Mesenchymal stem cell (in vitro differentiated cells and primary cell): ENCODE data around the gene SELENOF.

Source experiments
- DNase-seq: peaks from one replicate; pipeline ENCODE4 v3.0.0-alpha.2; 2013
- H2AFZ ChIP-seq: one replicate; pipeline ENCODE4 v1.6.1; 2013; ENCODE audit warnings: low read depth, mild to moderate bottlenecking, control low read depth, inconsistent platforms, low read length, moderate library complexity
- H2AK5ac ChIP-seq: 2 replicates; pipeline ENCODE4 v1.6.1; 2013; ENCODE audit warnings: low read length, moderate library complexity, mild to moderate bottlenecking, inconsistent platforms; ENCODE audit not compliant: severe bottlenecking
- H2BK120ac ChIP-seq: one replicate; pipeline ENCODE4 v1.6.1; 2013; ENCODE audit warnings: low read depth, mild to moderate bottlenecking, inconsistent platforms, low read length, moderate library complexity
- H2BK12ac ChIP-seq, 2 experiments: one replicate each; pipeline ENCODE4 v1.6.1; 2013; ENCODE audit warnings: inconsistent platforms in 2 of 2, low read length in 2 of 2, mild to moderate bottlenecking in 2 of 2, moderate library complexity in 2 of 2, control low read depth in 1 of 2
- H2BK15ac ChIP-seq: one replicate; pipeline ENCODE4 v1.6.1; 2013; ENCODE audit warnings: mild to moderate bottlenecking, low read depth, inconsistent platforms; ENCODE audit not compliant: poor library complexity, severe bottlenecking
- H2BK5ac ChIP-seq: 2 replicates; pipeline ENCODE4 v1.6.1; 2013; ENCODE audit warnings: low read depth, mild to moderate bottlenecking, low read length, control low read depth, inconsistent platforms; ENCODE audit not compliant: poor library complexity, severe bottlenecking
- H3K14ac ChIP-seq, 2 experiments: one replicate each; pipeline ENCODE4 v1.6.1; 2013; ENCODE audit warnings: inconsistent platforms in 2 of 2, low read length in 2 of 2, control low read depth in 1 of 2, mild to moderate bottlenecking in 1 of 2, moderate library complexity in 1 of 2
- H3K18ac ChIP-seq, 2 experiments: one replicate each; pipeline ENCODE4 v1.6.1; 2013; ENCODE audit warnings: inconsistent platforms in 2 of 2, low read length in 2 of 2, control low read depth in 1 of 2, low read depth in 1 of 2, mild to moderate bottlenecking in 1 of 2
- H3K23ac ChIP-seq, 2 experiments: one replicate each; pipeline ENCODE4 v1.6.1; 2013; ENCODE audit warnings: inconsistent platforms in 2 of 2, low read length in 2 of 2, mild to moderate bottlenecking in 2 of 2, moderate library complexity in 2 of 2, control low read depth in 1 of 2
- H3K27ac ChIP-seq: 2 replicates; pipeline ENCODE4 v1.5.1; 2013; ENCODE audit warnings: mild to moderate bottlenecking, moderate library complexity, low read length, control low read depth, inconsistent platforms; ENCODE audit not compliant: poor library complexity, severe bottlenecking
- H3K27me3 ChIP-seq, 2 experiments: 2 replicates each; pipeline versions ENCODE4 v1.6.1 to v1.7.0; 2013; ENCODE audit warnings: low read length in 2 of 2, mild to moderate bottlenecking in 2 of 2, moderate library complexity in 2 of 2, control low read depth in 1 of 2, inconsistent platforms in 1 of 2; ENCODE audit not compliant: control insufficient read depth in 1 of 2, insufficient read depth in 1 of 2
- H3K36me3 ChIP-seq, 2 experiments: 2 replicates each; pipeline versions ENCODE4 v1.6.1 to v1.7.0; 2013; ENCODE audit warnings: low read length in 2 of 2, control low read depth in 1 of 2, inconsistent platforms in 1 of 2, low read depth in 1 of 2, mild to moderate bottlenecking in 1 of 2; ENCODE audit not compliant: insufficient read depth in 2 of 2, control insufficient read depth in 1 of 2
- H3K4ac ChIP-seq, 2 experiments: one replicate each; pipeline ENCODE4 v1.6.1; 2013; ENCODE audit warnings: inconsistent platforms in 2 of 2, low read length in 2 of 2, mild to moderate bottlenecking in 2 of 2, moderate library complexity in 2 of 2, control low read depth in 1 of 2, low read depth in 1 of 2
- H3K4me1 ChIP-seq: 2 replicates; pipeline ENCODE4 v1.6.1; 2013; ENCODE audit warnings: low read depth, low read length, control low read depth; ENCODE audit not compliant: control insufficient read depth, insufficient read depth
- H3K4me2 ChIP-seq: 2 replicates; pipeline ENCODE4 v1.6.1; 2013; ENCODE audit warnings: low read length, mild to moderate bottlenecking, inconsistent platforms; ENCODE audit not compliant: poor library complexity, severe bottlenecking
- H3K4me3 ChIP-seq, 2 experiments: 2 replicates each; pipeline versions ENCODE4 v1.5.1 to v1.7.0; 2013; ENCODE audit warnings: low read length in 2 of 2, mild to moderate bottlenecking in 2 of 2, control low read depth in 1 of 2, low read depth in 1 of 2; ENCODE audit not compliant: insufficient read depth in 1 of 2
- H3K79me1 ChIP-seq: replicated peaks from 2 replicates; pipeline ENCODE4 v1.6.1; 2013; ENCODE audit warnings: mild to moderate bottlenecking, control low read depth, low read length, inconsistent platforms; ENCODE audit not compliant: poor library complexity, severe bottlenecking
- H3K9ac ChIP-seq: 2 replicates; pipeline ENCODE4 v1.7.0; 2013; ENCODE audit warnings: mild to moderate bottlenecking, low read length, moderate library complexity
- H3K9me3 ChIP-seq: 2 replicates; pipeline ENCODE4 v1.7.0; 2013; ENCODE audit warnings: mild to moderate bottlenecking, low read length; ENCODE audit not compliant: control insufficient read depth
- H4K8ac ChIP-seq: one replicate; pipeline ENCODE4 v1.6.1; 2013; ENCODE audit warnings: inconsistent platforms, mild to moderate bottlenecking, low read length, moderate library complexity
- H4K91ac ChIP-seq: one replicate; pipeline ENCODE4 v1.6.1; 2013; ENCODE audit warnings: mild to moderate bottlenecking, low read length, inconsistent platforms
- WGBS: methylation state at CpG from one replicate; pipeline ENCODE4 v1.1.7; 2013; ENCODE audit warnings: mixed read lengths; 5-methylcytosine and 5-hydroxymethylcytosine counted together

Gene SELENOF

GRCh38 chr1:86948212-86948611 lies 34.3 kb upstream of the SELENOF start:
- Histone ChIP-seq H3K18ac (no peak overlapping the region), H3K4ac (no peak overlapping the region), H4K91ac (no peak overlapping the region), H3K4me2 (no peak overlapping the region), H3K79me1 (peaks cover 27% of the 10 kb centered on the region), H3K9ac (no peak overlapping the region), H2BK5ac (no peak overlapping the region), H3K4me1 (no peaks in the 10 kb centered on the region), H3K27me3 (no peaks in the 10 kb centered on the region), H3K4me3 (no peak overlapping the region), H3K14ac (no peak overlapping the region), H2BK15ac (no peak overlapping the region), H3K9me3 (no peaks in the 10 kb centered on the region), H2AK5ac (no peak overlapping the region), H2AFZ (no peak overlapping the region), H2BK120ac (no peak overlapping the region), H3K27ac (no peak overlapping the region), H2BK12ac (no peak overlapping the region), H4K8ac (no peak overlapping the region), H3K23ac (no peak overlapping the region), H3K36me3 (no peaks in the 10 kb centered on the region)
- WGBS, result 97% methylated on average over 5 of the region's 5 CpGs
- DNase-seq, result no peak

GRCh38 chr1:86942743-86943142 lies 28.8 kb upstream of the SELENOF start:
- no peak overlapping the region for H3K4ac ChIP-seq
- no peak for DNase-seq
- no peak overlapping the region for H3K4me3 ChIP-seq
- H3K27me3 ChIP-seq, result no peaks in the 10 kb centered on the region
- no peaks in the 10 kb centered on the region for H3K9me3 ChIP-seq
- H2AK5ac ChIP-seq, result no peak overlapping the region
- H2BK120ac ChIP-seq, result no peak overlapping the region
- no peak overlapping the region for H4K8ac ChIP-seq
- no peak overlapping the region for H2BK15ac ChIP-seq
- H3K79me1 ChIP-seq, result peaks cover 16% of the 10 kb centered on the region
- no peak overlapping the region for H3K9ac ChIP-seq
- no peak overlapping the region for H3K23ac ChIP-seq
- no peaks in the 10 kb centered on the region for H3K4me1 ChIP-seq
- H2BK12ac ChIP-seq, result no peak overlapping the region
- no peak overlapping the region for H3K14ac ChIP-seq
- H3K27ac ChIP-seq, result no peak overlapping the region
- no peak overlapping the region for H4K91ac ChIP-seq
- no peak overlapping the region for H2BK5ac ChIP-seq
- no peaks in the 10 kb centered on the region for H3K36me3 ChIP-seq
- no peak overlapping the region for H3K18ac ChIP-seq
- H2AFZ ChIP-seq, result no peak overlapping the region
- H3K4me2 ChIP-seq, result no peak overlapping the region

GRCh38 chr1:86942042-86942441 lies 28.1 kb upstream of the SELENOF start:
- 100% methylated on average over 1 of the region's 1 CpG for WGBS
- Histone ChIP-seq H2BK120ac (no peak overlapping the region), H3K9ac (no peak overlapping the region), H3K4ac (no peak overlapping the region), H3K27ac (no peak overlapping the region), H4K8ac (no peak overlapping the region), H2BK15ac (no peak overlapping the region), H2BK12ac (no peak overlapping the region), H4K91ac (no peak overlapping the region), H3K23ac (no peak overlapping the region), H3K18ac (no peak overlapping the region), H3K4me1 (no peaks in the 10 kb centered on the region), H3K4me3 (no peak overlapping the region), H3K27me3 (no peaks in the 10 kb centered on the region), H3K4me2 (no peak overlapping the region), H3K79me1 (peaks cover 16% of the 10 kb centered on the region), H3K9me3 (no peaks in the 10 kb centered on the region), H3K14ac (no peak overlapping the region), H2AK5ac (no peak overlapping the region), H3K36me3 (no peaks in the 10 kb centered on the region), H2BK5ac (no peak overlapping the region), H2AFZ (no peak overlapping the region)
- no peak for DNase-seq

- no peak overlapping the region for H2AK5ac ChIP-seq
- H3K4ac ChIP-seq, result no peak overlapping the region
- no peaks in the 10 kb centered on the region for H3K4me1 ChIP-seq
- no peaks in the 10 kb centered on the region for H3K36me3 ChIP-seq
- no peak overlapping the region for H2BK12ac ChIP-seq
- H2BK5ac ChIP-seq, result no peak overlapping the region
- H3K27me3 ChIP-seq, result no peaks in the 10 kb centered on the region
- no peak for DNase-seq
- H3K9ac ChIP-seq, result no peak overlapping the region
- no peak overlapping the region for H2BK15ac ChIP-seq
- WGBS, result 100% methylated on average over 2 of the region's 2 CpGs
- H4K8ac ChIP-seq, result no peak overlapping the region
- H3K79me1 ChIP-seq, result peaks cover 17% of the 10 kb centered on the region
- H3K14ac ChIP-seq, result no peak overlapping the region
- no peak overlapping the region for H3K4me2 ChIP-seq
- no peak overlapping the region for H3K18ac ChIP-seq
- H3K9me3 ChIP-seq, result no peaks in the 10 kb centered on the region
- no peak overlapping the region for H3K4me3 ChIP-seq
- H2BK120ac ChIP-seq, result no peak overlapping the region
- H4K91ac ChIP-seq, result no peak overlapping the region
- H2AFZ ChIP-seq, result no peak overlapping the region
- H3K27ac ChIP-seq, result no peak overlapping the region
- H3K23ac ChIP-seq, result no peak overlapping the region
Measured at GRCh38 chr1:86940599-86940998, 26.7 kb upstream of the SELENOF start.
